Neural cell (in vitro differentiated cells): ENCODE data around the gene SLC30A4.

ENCODE experiments used
- CTCF ChIP-seq: fragments of 450-650 bp; IDR thresholded peaks from 2 replicates; pipeline ENCODE4 v1.5.1; 2014; ENCODE audit warnings: antibody characterized with exemption, mild to moderate bottlenecking, moderate library complexity; ENCODE audit not compliant: poor library complexity, severe bottlenecking
- EP300 ChIP-seq: fragments of 450-650 bp; conservative IDR thresholded peaks from 2 replicates; pipeline ENCODE4 v1.6.1; 2014; ENCODE audit warnings: antibody characterized with exemption, mild to moderate bottlenecking, moderate library complexity; ENCODE audit not compliant: poor library complexity, severe bottlenecking
- EZH2 ChIP-seq: fragments of 200-600, 300-800 bp; shearing (Covaris generic), sonication (generic); IDR thresholded peaks from 2 replicates; pipeline ENCODE4 v1.6.1; 2014; ENCODE audit warnings: antibody characterized with exemption, low read length, borderline replicate concordance, mild to moderate bottlenecking; ENCODE audit not compliant: insufficient read depth, poor library complexity, severe bottlenecking
- MXI1 ChIP-seq: fragments of 450-650 bp; conservative IDR thresholded peaks from 2 replicates; pipeline ENCODE4 v1.6.1; 2014; ENCODE audit warnings: antibody characterized with exemption, mild to moderate bottlenecking; ENCODE audit not compliant: poor library complexity, severe bottlenecking
- POLR2AphosphoS5 ChIP-seq: IDR thresholded peaks from 2 replicates; pipeline ENCODE4 v1.6.1; 2012
- RAD21 ChIP-seq: fragments of 450-650 bp; conservative IDR thresholded peaks from 2 replicates; pipeline ENCODE4 v1.6.1; 2014; ENCODE audit warnings: antibody characterized with exemption, mild to moderate bottlenecking, moderate library complexity
- REST ChIP-seq: IDR thresholded peaks from 2 replicates; pipeline ENCODE4 v1.6.1; 2012; ENCODE audit warnings: borderline replicate concordance
- TAF1 ChIP-seq: IDR thresholded peaks from 2 replicates; pipeline ENCODE4 v1.6.1; 2012; ENCODE audit warnings: low read depth

GRCh38 chr15:45473068-45473467 lies 49.5 kb downstream of the SLC30A4 start:
- TF ChIP-seq CTCF = no peak
- TF ChIP-seq EZH2 = no peak
- TF ChIP-seq RAD21 = no peak
- TF ChIP-seq MXI1 = no peak
- TF ChIP-seq EP300 = no peak
- no peak for TF ChIP-seq POLR2AphosphoS5
- TF ChIP-seq TAF1 = no peak
- no peak for TF ChIP-seq REST
